ENCODE results near the gene MED12L.

Gene MED12L

DNA sequence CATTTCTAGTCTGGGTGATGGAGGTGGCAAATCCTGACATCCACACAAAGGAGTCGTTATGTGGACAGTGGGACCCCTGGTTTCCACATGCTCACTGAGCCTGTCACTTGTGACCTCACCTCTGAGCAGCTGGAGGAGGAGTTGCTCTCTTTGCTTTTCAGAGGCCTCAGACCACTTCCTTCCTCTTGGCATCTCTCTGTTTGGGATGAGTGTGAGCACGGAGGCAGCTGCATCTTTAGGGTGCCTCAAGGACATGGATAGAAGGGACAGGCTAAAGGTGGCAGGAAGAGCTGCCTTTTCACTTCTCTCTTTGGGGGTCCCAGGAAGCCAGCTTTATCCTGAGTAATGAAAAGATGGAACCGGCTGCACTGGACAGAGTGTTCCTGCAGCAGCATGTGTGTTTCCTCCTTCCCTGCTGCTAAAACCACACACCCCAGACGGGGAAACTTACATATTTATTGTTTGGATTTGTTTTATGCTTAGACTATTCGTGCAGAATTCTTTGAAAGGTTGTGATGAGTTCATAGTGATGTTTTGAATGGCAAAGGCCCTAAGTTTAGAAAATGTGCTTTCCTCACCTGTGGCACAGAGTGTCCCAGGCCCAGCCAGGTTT lies 85.8 kb downstream of the MED12L start:
- H3K27me3 ChIP-seq: no peaks in the 10 kb centered on the region
- no peaks in the 10 kb centered on the region; the same call in 1 of the 2 replicates for H3K4me1 ChIP-seq
- H3K36me3 ChIP-seq: no peaks in the 10 kb centered on the region
- H3K9me3 ChIP-seq: no peaks in the 10 kb centered on the region
- TF ChIP-seq, protein P1, sequence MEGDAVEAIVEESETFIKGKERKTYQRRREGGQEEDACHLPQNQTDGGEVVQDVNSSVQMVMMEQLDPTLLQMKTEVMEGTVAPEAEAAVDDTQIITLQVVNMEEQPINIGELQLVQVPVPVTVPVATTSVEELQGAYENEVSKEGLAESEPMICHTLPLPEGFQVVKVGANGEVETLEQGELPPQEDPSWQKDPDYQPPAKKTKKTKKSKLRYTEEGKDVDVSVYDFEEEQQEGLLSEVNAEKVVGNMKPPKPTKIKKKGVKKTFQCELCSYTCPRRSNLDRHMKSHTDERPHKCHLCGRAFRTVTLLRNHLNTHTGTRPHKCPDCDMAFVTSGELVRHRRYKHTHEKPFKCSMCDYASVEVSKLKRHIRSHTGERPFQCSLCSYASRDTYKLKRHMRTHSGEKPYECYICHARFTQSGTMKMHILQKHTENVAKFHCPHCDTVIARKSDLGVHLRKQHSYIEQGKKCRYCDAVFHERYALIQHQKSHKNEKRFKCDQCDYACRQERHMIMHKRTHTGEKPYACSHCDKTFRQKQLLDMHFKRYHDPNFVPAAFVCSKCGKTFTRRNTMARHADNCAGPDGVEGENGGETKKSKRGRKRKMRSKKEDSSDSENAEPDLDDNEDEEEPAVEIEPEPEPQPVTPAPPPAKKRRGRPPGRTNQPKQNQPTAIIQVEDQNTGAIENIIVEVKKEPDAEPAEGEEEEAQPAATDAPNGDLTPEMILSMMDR (IDR thresholded peaks at IDR 0.05; ENCODE audit: low read depth, low read length): no peak
- H3K4me3 ChIP-seq (ENCODE audit: low read depth, low read length): no peak overlapping the region
- no peak for DNase-seq

DNA sequence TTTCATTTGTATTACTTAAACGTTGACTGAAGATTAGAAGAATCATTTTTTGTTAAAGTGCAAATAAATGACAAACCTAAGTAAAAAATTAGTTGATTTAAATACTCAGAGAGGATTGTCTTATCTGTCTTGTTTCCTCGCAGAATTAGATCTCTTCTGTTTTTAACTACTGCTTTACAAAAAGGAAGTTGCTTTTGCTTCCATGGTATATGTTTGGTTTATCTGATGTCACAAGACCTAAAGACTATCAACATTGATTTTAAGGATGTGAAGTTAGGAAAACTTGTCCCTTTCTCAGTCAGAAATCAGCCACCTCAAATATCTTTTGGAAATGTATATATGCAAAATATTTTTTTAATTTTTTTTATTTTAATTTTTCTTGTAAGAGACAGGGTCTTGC lies 88.9 kb downstream of the MED12L start:
- TF ChIP-seq, protein P1 (IDR thresholded peaks at IDR 0.05; ENCODE audit: low read depth, low read length): no peak
- H3K9me3 ChIP-seq: no peaks in the 10 kb centered on the region
- peaks cover 4% of the 10 kb centered on the region for H3K4me1 ChIP-seq

DNA sequence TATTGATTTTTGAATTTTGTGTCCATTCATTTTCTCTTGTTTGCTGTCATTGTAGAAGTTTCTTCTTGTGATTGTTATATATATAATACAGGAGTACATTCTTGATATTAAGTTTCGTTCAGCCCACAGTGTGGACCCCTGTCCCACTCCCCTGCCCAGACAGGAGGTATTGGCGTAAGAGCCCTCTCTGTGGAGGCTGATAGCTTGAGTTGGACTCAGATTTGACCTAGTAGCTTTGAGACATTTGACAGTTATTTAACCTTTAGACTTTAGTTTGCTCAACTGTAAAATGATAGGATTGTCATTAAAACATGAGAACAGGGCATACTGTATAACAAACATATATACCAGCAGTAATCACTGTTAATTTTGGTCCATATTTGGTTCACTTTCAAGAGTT lies 90.5 kb downstream of the MED12L start:
- H3K4me3 ChIP-seq (ENCODE audit: low read depth, low read length): no peak overlapping the region
- DNase-seq: no peak
- TF ChIP-seq, protein P1 (IDR thresholded peaks at IDR 0.05; ENCODE audit: low read depth, low read length): no peak
- H3K9me3 ChIP-seq: no peaks in the 10 kb centered on the region
- peaks cover 7% of the 10 kb centered on the region for H3K4me1 ChIP-seq
- no peaks in the 10 kb centered on the region for H3K27me3 ChIP-seq
- H3K36me3 ChIP-seq: no peaks in the 10 kb centered on the region

More for the DNA sequence above, 88.9 kb downstream of the MED12L start:
- DNase-seq: no peak
- no peaks in the 10 kb centered on the region for H3K36me3 ChIP-seq
- no peak overlapping the region for H3K4me3 ChIP-seq (ENCODE audit: low read depth, low read length)
- H3K27me3 ChIP-seq: no peaks in the 10 kb centered on the region

DNA sequence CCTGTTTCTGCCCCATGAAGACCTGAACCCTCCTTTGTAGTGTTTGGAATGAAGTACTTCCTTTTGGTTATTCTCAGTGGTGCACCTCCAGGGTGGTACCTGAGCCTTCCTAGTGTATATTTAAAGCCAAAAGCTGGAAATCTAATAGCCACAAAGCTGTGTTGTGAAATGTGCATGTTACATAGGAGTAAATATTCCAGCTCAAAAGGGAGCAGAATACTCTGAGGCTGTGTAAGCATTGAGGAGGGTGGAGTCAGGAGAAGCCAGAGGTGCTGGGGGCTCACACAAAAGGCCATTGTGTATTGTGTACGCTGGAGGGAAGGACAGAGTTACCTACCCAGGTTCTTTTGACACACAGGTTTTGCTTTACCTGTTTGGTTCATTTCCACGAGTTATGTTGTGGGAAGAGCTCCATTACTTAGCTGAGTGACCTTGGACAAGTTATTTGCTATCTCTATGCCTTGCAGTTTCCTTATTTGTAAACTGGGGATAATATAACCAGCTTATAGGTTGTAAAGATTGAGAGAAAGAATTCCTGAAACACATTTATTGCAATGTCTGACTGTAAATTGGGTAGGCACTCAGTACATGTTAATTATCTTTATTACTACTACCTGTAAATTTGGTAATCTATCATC lies 92.9 kb downstream of the MED12L start:
- no peak for DNase-seq
- no peaks in the 10 kb centered on the region for H3K9me3 ChIP-seq
- no peaks in the 10 kb centered on the region for H3K36me3 ChIP-seq
- H3K27me3 ChIP-seq: no peaks in the 10 kb centered on the region
- TF ChIP-seq, protein P1 (IDR thresholded peaks at IDR 0.05; ENCODE audit: low read depth, low read length): no peak
- peaks cover 11% of the 10 kb centered on the region for H3K4me1 ChIP-seq
- no peak overlapping the region for H3K4me3 ChIP-seq (ENCODE audit: low read depth, low read length)

DNA sequence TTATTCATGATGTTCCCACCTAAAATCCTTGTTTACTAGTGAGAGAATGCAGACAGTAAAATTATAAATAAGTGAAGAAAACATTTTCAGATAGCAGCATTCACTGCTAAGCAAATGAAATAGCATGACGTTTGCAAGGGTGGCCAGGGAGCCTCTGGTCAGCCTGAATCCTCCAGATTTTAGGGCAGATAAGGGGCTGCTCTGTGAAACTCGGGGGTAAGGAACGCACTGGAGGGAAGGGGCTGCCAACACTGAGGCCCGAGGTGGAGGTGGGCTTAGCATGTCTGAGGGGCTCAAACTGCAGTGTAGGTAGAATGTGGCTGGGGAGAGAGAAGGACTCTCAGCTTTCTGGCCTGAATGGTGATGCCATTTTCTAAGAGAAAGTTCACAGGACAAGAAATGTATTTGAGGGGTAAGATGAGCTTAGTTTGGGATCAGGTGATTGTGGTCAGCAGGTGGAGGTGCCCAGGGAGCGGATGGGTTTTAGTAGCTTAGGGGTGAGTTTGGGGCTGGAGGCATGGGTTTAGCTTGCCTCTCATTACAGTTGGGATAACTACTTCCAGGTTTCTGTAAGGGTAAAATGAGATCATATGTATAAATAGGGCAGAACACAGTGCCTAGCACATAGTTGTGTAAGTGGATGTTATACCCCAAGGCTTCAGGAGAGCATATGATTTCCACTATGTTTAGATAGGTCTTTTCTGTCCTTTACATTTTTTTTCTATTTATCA lies 97.0 kb downstream of the MED12L start:
- TF ChIP-seq, protein P1 (IDR thresholded peaks at IDR 0.05; ENCODE audit: low read depth, low read length): no peak
- H3K27me3 ChIP-seq: no peaks in the 10 kb centered on the region
- no peak for DNase-seq

More for the DNA sequence above, 97.0 kb downstream of the MED12L start:
- Histone ChIP-seq H3K4me1 (peaks cover 8% of the 10 kb centered on the region; the same call in 1 of the 2 replicates), H3K9me3 (no peaks in the 10 kb centered on the region), H3K36me3 (no peaks in the 10 kb centered on the region; the same call in 1 of the 2 replicates), H3K4me3 (ENCODE audit: low read depth, low read length) (no peak overlapping the region)
